GM23338 (cell line): ENCODE results near the gene FLYWCH1. TPM values are rescaled to one million over a fixed set of nuclear protein-coding genes. Genes with fewer than 3 reads are reported as not detected.

ENCODE experiments used
- ATAC-seq: fragments of 200-7000 bp; cut with Tn5 transposase; 3 replicates; pipeline ENCODE4 v1.9.1; 2020
- DNase-seq: peaks from one replicate; pipeline ENCODE4 v3.0.0-alpha.2; 2015; ENCODE audit warnings: low spot score
- H2AFZ ChIP-seq: fragments of 200-600 bp; sonication (generic); 2 replicates; pipeline ENCODE4 v1.8.0; 2016; ENCODE audit warnings: antibody characterized with exemption, mild to moderate bottlenecking, moderate library complexity
- H3F3A ChIP-seq: fragments of 200-600 bp; sonication (generic); replicated peaks from 2 replicates; pipeline ENCODE4 v1.8.0; 2017; ENCODE audit warnings: antibody characterized with exemption, mixed run types, low read depth
- H3K27ac ChIP-seq: fragments of 200-600 bp; sonication (generic); 2 replicates; pipeline ENCODE4 v1.6.1; 2016; ENCODE audit warnings: low read depth
- H3K27me3 ChIP-seq: fragments of 200-600 bp; sonication (generic); 2 replicates; pipeline ENCODE4 v1.8.0; 2016; ENCODE audit warnings: mild to moderate bottlenecking, mixed run types, moderate library complexity; ENCODE audit not compliant: insufficient read depth
- H3K36me3 ChIP-seq: fragments of 200-600 bp; sonication (generic); 2 replicates; pipeline ENCODE4 v1.8.0; 2016; ENCODE audit warnings: mild to moderate bottlenecking; ENCODE audit not compliant: insufficient read depth
- H3K4me1 ChIP-seq: fragments of 200-600 bp; sonication (generic); 2 replicates; pipeline ENCODE4 v1.8.0; 2016; ENCODE audit warnings: mild to moderate bottlenecking, moderate library complexity; ENCODE audit not compliant: insufficient read depth
- H3K4me2 ChIP-seq: fragments of 200-600 bp; sonication (generic); 2 replicates; pipeline ENCODE4 v1.7.1; 2017; ENCODE audit warnings: mixed run types
- H3K4me3 ChIP-seq: fragments of 200-600 bp; sonication (generic); 2 replicates; pipeline ENCODE4 v1.6.1; 2016; ENCODE audit warnings: mixed run types
- H3K79me2 ChIP-seq: fragments of 200-600 bp; sonication (generic); replicated peaks from 2 replicates; pipeline ENCODE4 v1.8.0; 2017; ENCODE audit warnings: mild to moderate bottlenecking; ENCODE audit not compliant: insufficient read depth
- H3K9me2 ChIP-seq: fragments of 200-600 bp; sonication (generic); 2 replicates; pipeline ENCODE4 v1.8.0; 2017; ENCODE audit not compliant: insufficient read depth
- H4K20me1 ChIP-seq: fragments of 200-600 bp; sonication (generic); replicated peaks from 2 replicates; pipeline ENCODE4 v1.8.0; 2017; ENCODE audit warnings: mild to moderate bottlenecking; ENCODE audit not compliant: insufficient read depth
- H3K27ac Mint-ChIP-seq: 2 replicates; pipeline ENCODE4 v1.8.0; 2020; ENCODE audit warnings: inconsistent platforms, mild to moderate bottlenecking, moderate library complexity, mixed read lengths
- H3K27me3 Mint-ChIP-seq: 3 replicates; pipeline ENCODE4 v1.8.0; 2022; ENCODE audit warnings: low read depth, mild to moderate bottlenecking, moderate library complexity, mixed read lengths, inconsistent platforms; ENCODE audit not compliant: insufficient read depth, poor library complexity
- H3K36me3 Mint-ChIP-seq: 3 replicates; pipeline ENCODE4 v1.8.0; 2021; ENCODE audit warnings: low read depth, mild to moderate bottlenecking, inconsistent platforms, moderate library complexity, mixed read lengths
- H3K4me1 Mint-ChIP-seq: 3 replicates; pipeline ENCODE4 v1.8.0; 2020; ENCODE audit warnings: mild to moderate bottlenecking, inconsistent platforms, mixed read lengths
- H3K4me3 Mint-ChIP-seq: 3 replicates; pipeline ENCODE4 v1.8.0; 2021; ENCODE audit warnings: moderate library complexity, mild to moderate bottlenecking, inconsistent platforms, mixed read lengths
- H3K9me3 Mint-ChIP-seq: 3 replicates; pipeline ENCODE4 v1.8.0; 2020; ENCODE audit warnings: moderate library complexity, mild to moderate bottlenecking, inconsistent platforms, mixed read lengths
- CREB1 ChIP-seq: fragments of 250-450 bp; sonication (Bioruptor Pico); IDR thresholded peaks from 2 replicates; pipeline ENCODE4 v1.5.0; 2020; ENCODE audit warnings: low read depth, mild to moderate bottlenecking, moderate library complexity
- ETS1 ChIP-seq: IDR thresholded peaks from 2 replicates; pipeline ENCODE4 v1.6.1; 2016; ENCODE audit warnings: antibody characterized with exemption
- EZH2 ChIP-seq: fragments of 200-600 bp; sonication (generic); IDR thresholded peaks from one replicate; pipeline ENCODE4 v1.8.0; 2017; ENCODE audit warnings: antibody characterized with exemption, mild to moderate bottlenecking, low read depth; ENCODE audit not compliant: unreplicated experiment
- EZH2phosphoT487 ChIP-seq: fragments of 200-600 bp; sonication (generic); IDR thresholded peaks from one replicate; pipeline ENCODE4 v1.8.1; 2018; ENCODE audit warnings: antibody characterized with exemption; ENCODE audit not compliant: unreplicated experiment
- NANOG ChIP-seq: IDR thresholded peaks from 2 replicates; pipeline ENCODE4 v1.6.1; 2016; ENCODE audit warnings: antibody characterized with exemption, borderline replicate concordance
- REST ChIP-seq: IDR thresholded peaks from one replicate; pipeline ENCODE4 v1.6.1; 2018; ENCODE audit warnings: antibody characterized with exemption; ENCODE audit not compliant: unreplicated experiment
- STAT1 ChIP-seq: IDR thresholded peaks from one replicate; pipeline ENCODE4 v1.6.1; 2016; ENCODE audit warnings: antibody characterized with exemption; ENCODE audit not compliant: unreplicated experiment
- ZNF114 ChIP-seq: fragments of 250-450 bp; sonication (Bioruptor Pico); IDR thresholded peaks from 2 replicates; pipeline ENCODE4 v1.5.0; 2020; ENCODE audit warnings: mild to moderate bottlenecking, moderate library complexity
- ZNF331 ChIP-seq: fragments of 250-450 bp; sonication (Bioruptor Pico); IDR thresholded peaks from 2 replicates; pipeline ENCODE4 v1.5.0; 2020; ENCODE audit warnings: low read depth, mild to moderate bottlenecking, moderate library complexity
- ZNF462 ChIP-seq: fragments of 250-450 bp; sonication (Bioruptor Pico); IDR thresholded peaks from 2 replicates; pipeline ENCODE4 v1.5.0; 2020; ENCODE audit warnings: mild to moderate bottlenecking, moderate library complexity
- polyA plus RNA-seq: library from polyadenylated mRNA; unstranded; fragments of >200 nt; fragmentation: Nextera tagmentation; extraction: Ambion mirVana; gene quantifications from 2 replicates; pipeline ENCODE4 v1.2.1, GENCODE V29; 2016
- total RNA-seq: library from RNA; depleted of rRNA; stranded (reverse); fragments of >200 nt; shearing (Covaris generic); gene quantifications from 2 replicates; pipeline ENCODE4 v1.2.3, GENCODE V29; 2014

Gene FLYWCH1
- total and polyA plus RNA-seq, 2 experiments from 2014 or later: 6.0 to 29.3 TPM

- H3K4me3 ChIP-seq: no peak overlapping the region
- H3K27me3 Mint-ChIP-seq: peaks cover 9% of the 10 kb centered on the region
- H3K4me1 ChIP-seq: no peaks in the 10 kb centered on the region; the same call in 1 of the 2 replicates
- H3K4me2 ChIP-seq: no peak overlapping the region
- H3K27ac Mint-ChIP-seq: no peak overlapping the region
- no peak overlapping the region for H2AFZ ChIP-seq
- H3K9me3 Mint-ChIP-seq: no peaks in the 10 kb centered on the region; the same call in 2 of the 3 replicates
- H3F3A ChIP-seq: no peaks in the 10 kb centered on the region
- ATAC-seq (no peak), DNase-seq (no peak)
- H4K20me1 ChIP-seq: no peaks in the 10 kb centered on the region
- peaks cover 5% of the 10 kb centered on the region for H3K4me1 Mint-ChIP-seq
- H3K9me2 ChIP-seq: no peaks in the 10 kb centered on the region
- H3K36me3 ChIP-seq: no peaks in the 10 kb centered on the region
- H3K27ac ChIP-seq: no peak overlapping the region
- TF ChIP-seq ZNF331 (CRISPR knock-in tag) (no peak), EZH2phosphoT487 (no peak), NANOG (no peak), ETS1 (no peak)
- H3K79me2 ChIP-seq: no peaks in the 10 kb centered on the region
- no peaks in the 10 kb centered on the region for H3K27me3 ChIP-seq
- peaks cover 10% of the 10 kb centered on the region; the same call in 1 of the 3 replicates for H3K36me3 Mint-ChIP-seq
- no peak overlapping the region for H3K4me3 Mint-ChIP-seq
Observed at GRCh38 chr16:2949705-2950352, 38.1 kb downstream of the FLYWCH1 start.

- Histone ChIP-seq H3K27me3 (no peaks in the 10 kb centered on the region), H3K9me2 (no peaks in the 10 kb centered on the region), H3K4me2 (no peak overlapping the region), H3K4me3 (no peak overlapping the region), H3F3A (0 out of 2 replicates have a peak, but pooled peaks cover 4% of the 10 kb centered on the region), H3K4me1 (peaks cover 2% of the 10 kb centered on the region; the same call in 1 of the 2 replicates), H3K36me3 (no peaks in the 10 kb centered on the region), H3K27ac (no peak overlapping the region), H2AFZ (no peak overlapping the region), H4K20me1 (no peaks in the 10 kb centered on the region), H3K79me2 (no peaks in the 10 kb centered on the region)
- H3K27me3 Mint-ChIP-seq: peaks cover 9% of the 10 kb centered on the region
- no peak overlapping the region for H3K27ac Mint-ChIP-seq
- peaks cover 10% of the 10 kb centered on the region; the same call in 1 of the 3 replicates for H3K36me3 Mint-ChIP-seq
- H3K4me3 Mint-ChIP-seq: no peak overlapping the region
- H3K4me1 Mint-ChIP-seq: peaks cover 8% of the 10 kb centered on the region
- H3K9me3 Mint-ChIP-seq: no peaks in the 10 kb centered on the region; the same call in 2 of the 3 replicates
- DNase-seq (no peak), ATAC-seq (no peak)
- TF ChIP-seq NANOG (no peak), REST (no peak), EZH2 (no peak), CREB1 (CRISPR knock-in tag) (no peak), EZH2phosphoT487 (no peak), STAT1 (no peak), ZNF462 (CRISPR knock-in tag) (no peak), ZNF114 (CRISPR knock-in tag) (no peak)
Observed at GRCh38 chr16:2950353-2950724, 38.6 kb downstream of the FLYWCH1 start.
